GM19372 (cell line): Measurements from ENCODE around the gene RUFY1.
"Not testable (repeated sequence)": the region's sequence is repeated elsewhere in the genome, so short reads cannot be mapped to it uniquely, and the experiment has no call there.

ENCODE experiments used
- ATAC-seq: cut with Tn5 transposase; IDR thresholded peaks from one replicate; pipeline ENCODE4 v1.9.1; 2021; ENCODE audit warnings: mild to moderate bottlenecking, low read depth, moderate library complexity; ENCODE audit not compliant: unreplicated experiment

Gene RUFY1

DNA sequence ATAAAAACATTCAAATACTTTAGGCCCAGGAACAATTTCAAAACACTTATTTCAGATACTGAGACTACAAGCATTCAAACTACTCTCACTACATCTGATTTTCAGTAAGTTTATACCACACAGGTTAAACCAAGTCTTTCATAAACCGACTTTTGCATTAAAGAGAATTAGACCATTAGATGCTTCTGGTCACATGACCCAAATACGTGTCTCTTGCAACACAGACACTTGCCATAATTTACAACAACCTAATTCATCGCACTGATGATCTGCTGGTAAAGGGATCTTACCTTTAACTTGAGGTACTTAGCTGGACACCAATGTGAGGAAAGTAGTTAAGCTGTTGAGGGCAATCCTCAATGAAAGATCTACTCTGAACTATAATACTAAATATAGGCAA lies 69.9 kb downstream of the RUFY1 start:
- no peak for ATAC-seq

DNA sequence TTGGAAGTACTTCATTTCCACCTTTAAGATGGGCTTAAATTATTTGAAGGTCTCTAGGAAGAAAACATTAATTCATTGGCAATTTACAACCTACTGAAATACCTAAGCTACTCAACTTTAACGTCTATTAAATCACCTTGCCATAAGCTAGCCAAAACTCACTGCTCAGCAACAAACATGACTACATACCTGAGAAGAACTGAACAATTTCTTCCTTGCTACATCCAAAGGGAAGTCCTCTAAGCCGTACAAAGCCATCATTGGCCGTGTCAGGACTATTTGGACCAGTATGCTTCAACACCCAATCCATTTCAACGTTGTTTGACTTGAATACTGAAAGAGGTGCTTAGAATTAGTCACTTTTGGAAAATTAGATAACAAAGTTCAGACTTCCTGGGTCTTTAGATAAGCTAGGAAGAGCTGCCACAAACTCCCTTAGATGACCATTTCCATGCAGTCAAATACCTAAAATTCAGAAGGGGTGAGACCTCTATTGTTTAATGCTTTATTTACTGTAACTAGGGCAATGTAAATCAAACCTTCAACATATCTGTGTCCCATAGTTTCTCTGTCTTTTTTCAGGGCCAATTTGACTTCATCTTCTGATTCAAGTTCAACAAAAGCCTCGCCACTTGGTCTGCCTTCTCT lies 70.5 kb downstream of the RUFY1 start:
- no peak for ATAC-seq

DNA sequence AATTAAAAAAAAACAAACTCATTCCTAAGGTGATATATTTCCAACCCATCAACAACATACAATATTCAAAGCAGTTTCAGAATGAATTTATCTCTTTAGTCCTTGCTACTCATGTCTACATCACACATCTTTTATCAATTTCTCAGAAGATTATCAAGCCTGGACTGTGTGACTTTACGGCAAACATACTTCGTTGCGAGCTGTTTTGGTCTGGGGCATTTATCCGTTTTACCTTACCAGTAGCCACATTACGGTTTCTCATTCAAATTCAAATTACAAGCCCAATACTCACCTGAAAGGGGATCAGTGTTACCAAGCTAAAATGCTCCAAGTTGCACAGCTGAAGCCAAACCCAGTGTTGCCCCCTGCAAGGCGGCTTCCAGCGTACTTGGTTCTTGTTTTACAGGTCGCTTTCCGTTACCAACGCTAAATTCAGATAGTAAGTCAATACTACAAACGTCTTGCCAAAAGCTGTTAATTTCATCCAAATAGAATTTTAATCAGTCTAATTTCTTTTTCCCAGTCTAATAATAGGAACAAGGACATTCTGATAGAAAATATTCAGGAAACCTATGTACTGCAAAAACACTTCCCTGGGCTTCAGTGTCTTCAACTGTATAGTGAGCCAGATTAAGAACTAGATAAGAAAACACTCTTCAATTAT lies 71.3 kb downstream of the RUFY1 start:
- no peak for ATAC-seq

DNA sequence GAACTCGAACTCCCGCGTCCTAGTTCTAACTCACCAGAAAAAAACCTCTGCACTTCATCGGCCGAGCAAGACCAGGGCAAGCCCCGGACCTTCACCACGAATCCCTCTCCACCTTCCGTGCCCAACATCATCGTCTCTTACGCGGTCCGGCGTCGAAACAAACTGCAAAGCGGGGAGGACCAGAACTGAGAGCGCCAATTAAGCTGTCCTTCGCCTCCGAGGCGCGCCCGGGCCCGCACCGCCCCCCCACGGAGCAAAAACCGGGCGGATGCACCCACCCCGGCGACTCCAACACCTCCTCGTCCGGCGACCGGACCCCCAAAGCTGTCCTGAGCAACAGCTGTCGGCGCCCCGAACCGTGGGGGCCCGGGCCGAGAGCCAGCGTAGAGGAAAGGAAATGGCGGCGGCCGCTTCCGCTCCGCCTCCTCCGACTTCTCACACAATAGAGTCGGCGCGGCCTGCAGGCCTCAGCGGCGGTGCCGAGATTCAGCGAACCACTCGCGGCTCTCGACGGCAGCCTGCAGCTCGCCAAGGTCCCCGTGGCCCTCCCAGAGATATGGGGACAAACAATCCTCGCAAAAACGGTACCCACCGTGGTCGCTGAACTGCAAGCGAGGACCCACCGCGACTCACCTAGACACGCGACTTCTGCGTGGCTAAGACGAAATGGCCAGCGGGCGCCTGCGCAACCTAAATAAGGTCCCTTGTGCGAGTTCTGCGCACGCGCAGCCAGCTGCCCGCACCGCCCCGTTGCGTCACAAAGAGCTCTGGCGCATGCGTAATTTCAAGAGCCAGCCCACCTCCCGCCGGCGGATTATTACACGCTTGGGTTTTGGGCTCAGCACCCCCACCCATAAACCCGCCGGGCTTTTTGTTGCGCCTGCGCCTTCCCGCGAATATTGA lies 72.9 kb downstream of the RUFY1 start, which contains the start of gene HNRNPH1:
Gene HNRNPH1, minus strand, starts transcription at position 669 of the 903 bp plus-strand sequence. Its CDS starts 538 bp downstream, at position 131.
- peak; percentile 72 for ATAC-seq

DNA sequence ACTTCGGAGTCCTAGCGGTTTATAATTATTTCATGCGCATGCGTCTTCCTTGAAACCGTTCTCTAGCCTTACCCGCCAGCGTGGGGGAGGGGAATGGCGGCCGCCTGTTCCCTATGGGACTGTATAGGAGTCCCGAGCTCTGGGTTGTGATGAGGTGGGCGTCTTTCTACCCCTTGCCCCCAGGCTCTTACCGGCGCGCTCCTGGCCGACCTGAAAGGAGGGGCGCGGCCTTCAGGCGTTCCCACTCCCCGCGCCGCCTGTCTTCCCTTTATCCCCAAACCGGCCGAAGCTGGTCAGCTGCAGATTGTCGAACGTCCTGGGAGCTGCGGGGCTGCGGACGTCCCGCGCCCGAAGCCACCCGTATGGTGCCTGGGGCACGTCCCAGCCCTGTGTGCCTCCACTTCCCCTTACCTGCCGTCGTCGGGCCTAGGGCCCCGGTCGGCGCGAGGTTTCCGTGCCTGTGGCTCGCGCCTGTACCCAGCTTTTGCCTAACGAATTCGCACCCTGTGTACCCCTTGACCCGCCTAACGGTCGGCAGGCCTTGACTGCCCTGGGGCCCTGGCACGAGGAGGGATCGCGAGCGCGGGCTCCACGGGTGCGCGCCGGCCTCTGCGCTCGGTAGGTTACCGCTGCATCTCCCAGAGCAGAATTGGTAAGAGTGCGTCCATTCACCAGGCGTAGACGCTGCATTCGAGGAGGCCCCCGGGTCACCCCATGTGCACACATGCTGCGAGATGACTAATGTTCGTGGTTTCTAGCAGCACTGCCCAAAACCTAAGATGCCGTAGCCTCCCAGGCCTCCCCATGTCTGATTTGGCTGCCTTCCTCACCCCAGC lies 73.8 kb downstream of the RUFY1 start:
- ATAC-seq, result no peak

DNA sequence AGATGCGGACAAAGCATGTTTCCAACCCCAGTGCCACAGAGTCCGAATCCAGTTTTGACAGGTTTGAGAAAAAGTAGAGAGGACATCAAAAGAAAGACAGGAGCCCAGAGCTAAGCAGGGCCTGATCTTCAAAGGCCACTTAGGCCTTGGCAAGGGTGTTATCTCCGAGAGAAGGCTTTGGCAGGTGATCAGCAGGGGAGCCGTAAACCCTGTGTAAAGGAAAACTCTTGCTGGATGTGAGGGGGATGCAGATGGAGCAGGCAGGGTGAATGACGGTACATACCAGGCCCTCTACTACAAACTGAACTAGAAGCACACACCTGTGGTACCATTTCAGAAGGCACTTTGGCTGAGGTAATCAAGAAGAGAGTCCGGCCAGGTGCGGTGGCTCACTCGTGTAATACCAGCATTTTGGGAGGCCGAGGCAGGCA lies 74.5 kb downstream of the RUFY1 start:
- ATAC-seq, result no peak

DNA sequence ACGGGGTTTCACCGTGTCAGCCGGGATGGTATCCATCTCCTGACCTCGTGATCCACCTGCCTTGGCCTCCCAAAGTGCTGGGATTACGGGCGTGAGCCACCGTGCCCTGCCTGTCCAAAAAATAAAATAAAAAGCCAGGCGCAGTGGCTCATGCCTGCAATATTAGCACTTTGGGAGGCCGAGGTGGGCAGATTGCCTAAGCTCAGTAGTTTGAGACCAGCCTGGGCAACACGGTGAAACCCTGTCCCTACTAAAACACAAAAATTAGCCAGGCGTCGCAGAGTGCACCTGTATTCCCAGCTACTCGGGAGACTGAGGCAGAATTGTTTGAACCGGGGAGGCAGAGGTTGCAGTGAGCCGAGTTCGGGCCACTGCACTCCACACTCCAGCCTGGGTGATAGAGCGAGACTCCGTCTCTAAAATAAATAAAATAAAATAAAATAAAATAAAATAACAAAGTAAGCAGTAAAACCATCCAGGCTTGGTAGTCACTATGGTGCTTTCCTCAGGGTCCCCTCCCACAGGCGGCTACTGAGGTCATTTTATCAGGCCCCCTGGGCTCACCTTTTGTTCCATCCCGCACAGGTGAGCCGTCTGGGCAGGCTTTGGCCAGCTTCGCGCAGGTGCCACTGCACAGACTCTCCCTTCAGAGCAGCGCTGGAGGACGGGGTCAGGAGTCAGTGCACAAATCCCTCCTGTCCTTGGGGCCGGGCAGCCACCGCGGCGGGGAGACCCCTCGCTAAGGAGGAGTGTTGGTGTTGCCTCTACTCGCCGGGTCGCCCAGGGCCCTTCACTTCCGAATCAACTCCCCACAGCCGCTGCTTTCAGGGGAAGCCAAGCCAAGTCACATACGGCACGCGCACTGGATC lies 83.4 kb downstream of the RUFY1 start:
- peak; percentile 48 for ATAC-seq

DNA sequence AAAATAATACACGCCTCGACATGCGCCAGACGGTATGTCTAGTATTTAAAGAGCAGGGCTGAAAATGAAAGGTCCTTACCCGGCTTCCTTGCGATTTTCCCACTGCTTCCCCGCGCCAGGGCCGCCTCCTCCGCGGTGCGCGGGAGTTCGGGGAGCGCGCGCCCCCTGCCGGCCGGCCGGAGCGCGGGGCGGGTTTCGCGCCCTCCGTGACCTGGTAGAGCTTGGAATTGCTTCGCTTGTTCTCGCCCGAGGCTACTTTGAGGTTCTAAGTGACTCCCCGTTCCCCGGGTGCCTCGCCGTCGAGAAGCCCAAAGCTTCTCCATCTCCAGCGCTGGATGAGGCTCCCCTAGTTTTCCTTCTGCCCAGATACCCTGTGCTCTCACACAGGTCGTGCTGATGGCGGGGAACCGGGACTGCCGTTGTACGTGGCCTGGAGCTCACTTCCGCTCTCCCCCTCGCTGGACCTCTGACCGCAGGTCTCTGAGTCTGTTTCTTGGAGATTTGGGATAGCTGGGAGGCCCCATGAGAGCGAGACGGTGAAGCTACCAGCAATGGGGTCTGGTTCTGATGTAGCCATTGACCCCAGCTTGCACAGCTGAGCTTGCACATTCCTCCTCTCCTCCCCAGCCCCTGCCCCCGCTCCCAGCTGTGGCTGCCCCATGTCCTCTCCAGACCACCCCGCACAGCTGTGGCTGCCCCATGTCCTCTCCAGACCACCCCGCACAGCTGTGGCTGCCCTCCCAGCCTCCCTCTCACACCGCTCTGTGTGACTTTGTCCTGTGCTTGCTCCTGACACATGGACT lies 84.2 kb downstream of the RUFY1 start:
- peak; percentile 88 for ATAC-seq

DNA sequence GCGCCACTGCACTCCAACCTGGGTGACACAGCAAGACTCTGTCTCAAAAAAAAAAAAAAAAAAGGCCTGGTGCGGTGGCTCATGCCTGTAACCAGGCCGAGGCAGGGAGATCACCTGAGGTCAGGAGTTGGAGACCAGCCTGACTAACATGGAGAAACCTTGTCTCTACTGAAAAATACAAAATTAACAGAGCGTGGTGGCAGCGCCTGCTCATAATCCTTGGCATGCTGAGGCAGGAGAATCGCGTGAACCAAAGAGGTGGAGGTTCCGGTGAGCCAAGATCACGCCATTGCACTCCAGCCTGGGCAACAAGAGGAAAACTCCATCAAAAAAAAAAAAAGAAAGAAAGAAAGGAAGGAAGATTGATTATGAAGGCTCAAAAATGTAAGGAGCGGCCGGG lies 88.9 kb downstream of the RUFY1 start:
- ATAC-seq, result not testable (repeated sequence)

DNA sequence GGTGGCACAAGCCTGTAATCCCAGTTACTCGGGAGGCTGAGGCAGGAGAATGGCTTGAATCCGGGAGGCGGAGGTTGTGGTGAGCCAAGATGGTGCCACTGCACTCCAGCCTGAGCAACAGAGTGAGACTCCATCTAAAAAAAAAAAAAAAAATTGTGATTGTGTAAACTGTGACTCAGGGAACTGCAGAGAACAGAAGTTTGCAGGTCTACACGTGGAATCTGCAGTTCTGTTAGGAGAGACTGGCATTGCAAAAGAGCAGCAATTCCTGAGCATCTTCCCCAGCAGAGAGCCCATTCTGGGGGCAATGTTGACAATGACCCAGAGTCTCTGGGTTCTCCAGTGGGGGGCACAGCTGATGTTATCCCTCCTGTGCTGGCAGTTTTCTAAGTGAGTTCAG lies 91.4 kb downstream of the RUFY1 start:
- ATAC-seq, result not testable (repeated sequence)

DNA sequence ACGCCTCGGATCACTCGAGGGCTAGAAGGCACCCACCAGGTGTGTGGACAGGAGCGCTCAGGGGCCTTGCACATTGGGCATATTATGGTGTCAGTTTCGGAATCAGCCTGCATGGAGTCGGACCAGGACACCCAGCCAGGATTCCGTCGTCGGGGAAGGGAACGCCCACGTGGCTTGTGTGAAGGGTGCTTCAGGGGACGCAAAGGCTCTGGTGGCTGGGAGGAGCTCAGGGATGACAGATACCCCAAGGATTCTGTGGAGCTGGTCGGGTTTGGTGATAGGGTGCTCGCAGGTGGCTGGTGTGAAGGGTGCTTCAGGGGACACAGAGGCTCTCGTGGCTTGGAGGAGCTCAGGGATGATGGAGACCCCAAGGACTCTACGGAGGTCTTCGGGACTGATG lies 92.3 kb downstream of the RUFY1 start:
- ATAC-seq, result not testable (repeated sequence)

DNA sequence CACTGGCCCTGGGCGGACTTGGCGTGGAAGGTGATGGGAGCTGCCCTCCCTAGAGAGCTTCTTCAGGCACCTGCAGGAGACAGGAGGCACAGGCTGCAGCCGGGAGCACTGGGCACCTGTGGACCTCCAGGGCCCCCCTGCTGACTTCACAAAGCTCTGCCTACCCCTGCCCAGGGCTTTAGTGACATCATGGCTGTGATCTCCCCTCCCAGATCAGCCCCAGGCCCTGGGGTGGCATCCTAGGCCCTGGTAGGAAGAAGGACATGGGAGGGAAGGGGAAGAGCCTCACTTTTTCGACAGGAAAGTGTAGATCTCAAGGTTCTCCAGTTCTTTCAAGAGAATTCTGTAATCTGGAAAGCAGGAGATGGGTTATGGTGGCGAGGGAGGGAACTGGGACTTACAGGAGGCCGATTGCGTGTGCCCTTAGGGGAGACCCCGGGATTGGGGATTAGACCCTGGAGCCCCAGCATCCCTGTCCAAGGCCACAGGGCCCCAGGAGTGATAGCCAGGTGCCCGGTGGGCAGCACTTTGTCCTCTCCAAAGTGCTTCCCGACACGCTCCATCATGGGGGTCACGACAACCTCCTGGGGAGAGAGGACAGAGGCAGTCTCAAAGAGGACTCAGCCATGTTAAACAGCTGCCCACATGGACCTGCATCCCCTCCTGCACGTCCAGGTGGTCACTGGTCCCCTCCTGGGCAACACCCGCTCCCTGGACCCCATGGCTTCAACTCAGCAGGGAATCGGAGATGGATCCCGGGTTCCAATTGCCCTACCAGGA lies 93.0 kb downstream of the RUFY1 start:
- not testable (repeated sequence) for ATAC-seq

DNA sequence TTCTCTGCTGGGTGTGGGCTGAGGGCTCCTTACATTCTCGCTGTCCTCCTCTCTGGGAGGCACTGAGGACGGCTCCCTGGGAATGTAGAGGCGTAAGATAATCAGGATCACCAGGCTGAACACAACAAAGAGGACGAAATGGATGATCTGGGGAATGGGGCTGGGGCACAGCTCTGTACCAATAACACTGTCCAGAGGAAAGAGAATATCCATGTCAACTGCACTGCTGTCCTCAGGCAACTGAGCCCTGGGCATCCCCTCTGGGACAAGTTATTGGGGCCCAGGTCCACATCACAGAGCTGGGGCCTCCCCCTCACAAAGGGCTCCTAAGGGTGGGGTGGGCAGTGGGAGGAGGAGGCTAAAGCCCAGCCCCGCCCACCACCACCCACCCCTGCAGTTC lies 94.4 kb downstream of the RUFY1 start:
- ATAC-seq, result not testable (repeated sequence)

DNA sequence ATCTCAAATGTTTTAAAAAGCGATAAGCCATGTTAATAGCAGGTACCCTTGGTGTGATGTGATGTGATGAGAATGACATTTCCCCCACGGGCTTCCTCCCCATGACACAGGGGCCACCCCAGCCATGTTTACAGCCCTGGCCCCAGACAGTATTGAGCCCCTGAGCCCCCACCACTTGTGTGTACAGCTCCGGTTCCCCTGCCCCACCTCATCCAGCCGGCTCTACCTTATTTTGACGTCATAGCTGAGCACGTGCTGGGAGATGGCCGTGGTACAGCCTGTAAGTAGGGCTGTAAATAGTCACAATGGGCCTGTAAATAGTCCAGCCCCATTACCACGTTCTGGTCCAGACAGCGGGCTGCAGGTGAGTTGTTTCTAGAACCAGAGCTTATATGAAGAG lies 98.1 kb downstream of the RUFY1 start:
- ATAC-seq, result no peak

DNA sequence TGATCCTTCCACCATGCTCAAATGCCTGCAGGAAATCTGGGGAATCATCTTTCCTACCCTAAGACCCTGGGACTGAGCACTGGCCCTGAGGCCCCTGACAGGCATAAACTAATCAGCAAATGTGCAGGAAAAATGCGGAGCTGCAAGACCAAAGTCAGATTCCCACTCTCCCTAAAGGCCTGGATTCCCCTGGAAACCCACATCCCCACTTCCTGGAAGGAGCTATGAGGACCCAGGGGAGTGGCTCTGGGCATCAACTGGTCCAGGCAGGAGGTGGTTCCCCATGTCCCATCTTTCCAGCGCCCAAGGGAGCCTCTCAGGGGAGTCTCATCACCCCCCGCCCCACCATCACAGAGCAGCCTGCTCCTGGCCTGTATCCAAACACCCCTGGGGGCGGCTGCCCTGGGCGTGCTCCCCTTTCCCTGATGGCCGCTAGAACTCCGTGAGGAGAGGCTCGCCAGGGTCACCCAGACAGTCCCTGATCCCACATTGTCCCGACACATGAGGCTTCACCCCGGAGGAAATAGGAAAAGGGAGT lies 98.9 kb downstream of the RUFY1 start:
- ATAC-seq, result not testable (repeated sequence)

DNA sequence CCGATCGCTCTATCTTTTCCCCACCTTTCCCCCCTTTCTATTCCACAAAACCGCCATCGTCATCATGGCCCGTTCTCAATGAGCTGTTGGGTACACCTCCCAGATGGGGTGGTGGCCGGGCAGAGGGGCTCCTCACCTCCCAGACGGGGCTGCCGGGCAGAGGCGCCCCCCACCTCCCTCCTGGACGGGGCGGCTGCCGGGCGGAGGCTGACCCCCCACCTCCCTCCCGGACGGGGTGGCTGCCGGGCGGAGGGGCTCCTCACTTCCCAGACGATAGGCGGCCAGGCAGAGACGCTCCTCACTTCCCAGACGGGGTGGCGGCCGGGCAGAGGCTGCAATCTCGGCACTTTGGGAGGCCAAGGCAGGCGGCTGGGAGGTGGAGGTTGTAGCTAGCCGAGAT lies 99.9 kb downstream of the RUFY1 start:
- ATAC-seq, result not testable (repeated sequence)

DNA sequence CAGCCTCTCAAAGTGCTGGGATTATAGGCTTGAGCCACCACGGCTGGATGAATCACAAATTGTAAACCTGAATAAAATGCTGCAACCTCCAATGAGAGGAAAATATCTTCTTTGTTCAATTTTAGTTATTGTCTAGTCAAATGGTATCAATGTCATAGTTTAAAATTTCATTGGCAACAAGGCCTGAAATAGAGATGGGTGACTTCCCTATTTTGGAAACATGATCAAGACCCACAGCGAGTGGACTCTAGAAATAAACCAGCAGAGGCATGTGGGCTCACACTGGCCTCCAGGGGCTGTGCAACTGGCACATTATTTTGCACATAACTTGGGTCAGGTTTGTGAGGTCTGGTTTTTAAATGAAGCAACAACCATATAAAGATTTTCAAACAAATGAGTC lies 102.8 kb downstream of the RUFY1 start:
- ATAC-seq, result not testable (repeated sequence)
